T47D (cell line): Measurements from ENCODE around the gene OGA.

ENCODE experiments used
- DNase-seq, 2 experiments: peaks; one replicate each; pipeline versions ENCODE4 v3.0.0 to v3.0.0-alpha.2; 2011 to 2012; ENCODE audit warnings: low read depth in 1 of 2, low spot score in 1 of 2
- JUND ChIP-seq: IDR thresholded peaks from 2 replicates; pipeline ENCODE4 v1.6.1; 2012; ENCODE audit warnings: low read depth
- in situ Hi-C: cut with HindIII; loops from 2 replicates; pipeline ENCODE4 v1.10.0; 2016; ENCODE audit warnings: low sequenced_read_pairs, low pct_unique_long_range_greater_than_20kb

Gene OGA

GRCh38 chr10:101843032-101844021 is 25.1 kb upstream of the OGA start, which contains the start of gene KCNIP2:
Gene KCNIP2 (minus strand): TSS chr10:101843800. CDS start chr10:101843568, 232 bp downstream.
- in situ Hi-C loops = no loop called here
- no peak for TF ChIP-seq JUND
- DNase-seq = peak; percentile 58 to 62

DNA sequence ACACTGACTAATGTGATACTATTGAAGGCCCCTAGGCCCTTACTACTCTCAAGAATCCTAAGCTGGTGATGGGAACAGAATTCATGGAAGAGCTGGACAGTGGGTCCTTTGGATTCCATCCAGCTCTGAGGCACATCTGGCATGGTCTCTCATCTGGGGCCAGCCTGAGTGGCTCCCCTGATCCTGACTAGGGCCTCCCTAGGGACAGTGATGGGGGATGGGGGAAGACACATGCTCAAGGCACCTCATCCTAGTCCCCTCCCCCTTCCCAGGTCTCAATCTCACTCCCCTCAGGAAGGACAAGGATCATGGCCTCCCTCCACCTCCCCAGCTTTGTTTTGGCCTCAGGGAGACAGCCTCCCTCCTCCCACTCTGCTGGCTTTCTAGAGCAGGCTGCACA is 23.6 kb upstream of the OGA start:
- DNase-seq = no peak
- no peak for TF ChIP-seq JUND
- in situ Hi-C loops = no loop called here

GRCh38 chr10:101840741-101841453 is 22.7 kb upstream of the OGA start:
- in situ Hi-C loops = no loop called here
- DNase-seq = peak; percentile 80 to 91
- TF ChIP-seq JUND = no peak

GRCh38 chr10:101840102-101840684 is 21.9 kb upstream of the OGA start:
- DNase-seq = no peak
- TF ChIP-seq JUND = no peak
- in situ Hi-C loops = no loop called here

DNA sequence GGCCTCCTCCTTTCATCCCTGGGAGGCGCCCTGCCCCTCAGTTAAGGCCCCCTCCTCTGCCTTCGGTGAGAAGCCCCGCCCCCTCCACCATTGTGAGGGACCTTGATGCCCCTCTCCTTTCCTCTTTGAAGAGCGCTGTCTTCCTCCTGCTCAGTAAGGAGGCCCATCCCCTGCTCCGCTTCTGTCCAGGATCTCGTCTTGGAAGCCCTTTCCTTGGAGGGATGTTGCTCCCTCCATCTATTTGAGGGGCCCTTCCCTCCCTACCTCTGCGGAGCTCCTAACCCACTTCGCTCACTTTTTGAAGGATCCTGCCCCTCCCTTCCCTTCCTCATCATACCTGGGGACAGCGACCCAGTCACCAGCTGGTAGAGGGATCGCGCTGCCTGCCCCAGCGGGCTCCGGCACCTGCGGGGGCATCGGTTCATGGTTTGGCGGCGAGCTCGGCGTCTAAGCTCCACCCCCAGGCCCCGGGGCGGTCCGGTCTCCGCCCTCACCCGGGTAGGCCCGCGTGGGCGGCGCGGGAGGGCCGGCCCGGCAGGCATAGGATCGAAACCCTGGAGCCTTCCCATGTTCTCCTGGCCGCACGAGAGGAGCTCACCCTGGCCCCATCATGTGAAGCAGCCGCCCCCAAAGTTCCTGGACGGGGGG is 21.3 kb upstream of the OGA start:
- in situ Hi-C loops = no loop called here
- peak in 1 of 2 experiments; percentile 45 for DNase-seq

GRCh38 chr10:101839002-101839401 is 20.8 kb upstream of the OGA start:
- in situ Hi-C loops = no loop called here
- no peak for TF ChIP-seq JUND
- DNase-seq = no peak

More for the DNA sequence above, 21.3 kb upstream of the OGA start:
- no peak for TF ChIP-seq JUND

GRCh38 chr10:101838416-101838970 is 20.2 kb upstream of the OGA start:
- DNase-seq = no peak

GRCh38 chr10:101837748-101838147 is 19.5 kb upstream of the OGA start:
- in situ Hi-C loops = no loop called here
- no peak for TF ChIP-seq JUND
- no peak for DNase-seq

More at GRCh38 chr10:101838416-101838970, 20.2 kb upstream of the OGA start:
- in situ Hi-C loops = no loop called here
- no peak for TF ChIP-seq JUND

- no peak for TF ChIP-seq JUND
- in situ Hi-C loops = no loop called here
- no peak for DNase-seq
Measured at GRCh38 chr10:101835362-101835761, 17.1 kb upstream of the OGA start.

DNA sequence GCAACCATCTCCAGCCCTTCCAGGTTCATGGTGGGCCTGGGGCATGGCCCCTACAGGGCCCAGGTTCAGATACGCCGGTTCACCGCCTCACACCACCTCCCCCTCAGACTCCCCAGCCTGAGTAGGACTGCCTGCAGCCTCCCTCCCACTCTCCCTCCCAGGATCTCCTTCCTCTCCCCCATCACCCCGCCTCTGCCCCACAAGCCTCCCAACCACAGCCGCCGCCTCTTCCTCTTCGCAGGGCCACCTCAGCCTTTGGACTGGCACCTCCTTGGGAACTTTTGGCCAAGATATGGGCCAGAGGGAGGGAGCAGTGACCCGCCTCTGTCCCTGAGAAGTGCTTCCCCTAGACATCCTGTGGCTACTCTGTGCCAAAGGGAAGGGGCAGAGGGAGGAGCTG is 16.1 kb upstream of the OGA start:
- no peak for TF ChIP-seq JUND
- in situ Hi-C loops = no loop called here

DNA sequence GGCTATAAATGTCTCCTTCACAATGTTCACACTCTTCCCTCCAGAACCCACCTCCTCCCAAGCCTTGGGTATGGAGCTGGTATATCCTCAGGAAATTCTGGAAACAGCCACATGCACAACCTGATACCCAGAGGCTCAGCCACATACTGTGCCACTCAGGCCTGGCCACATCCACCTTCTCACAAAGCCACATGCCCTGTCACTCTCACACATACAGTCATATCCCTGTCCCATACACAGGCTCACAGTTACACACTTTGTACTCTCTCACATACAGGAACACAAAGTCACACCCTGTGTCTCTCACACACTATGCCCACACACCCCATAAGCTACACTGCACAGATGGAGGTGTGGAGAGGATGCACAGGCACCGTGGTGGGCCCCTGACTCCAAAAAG is 15.2 kb upstream of the OGA start:
- in situ Hi-C loops = no loop called here
- no peak for TF ChIP-seq JUND
- DNase-seq = no peak

More for the DNA sequence above, 16.1 kb upstream of the OGA start:
- no peak for DNase-seq

DNA sequence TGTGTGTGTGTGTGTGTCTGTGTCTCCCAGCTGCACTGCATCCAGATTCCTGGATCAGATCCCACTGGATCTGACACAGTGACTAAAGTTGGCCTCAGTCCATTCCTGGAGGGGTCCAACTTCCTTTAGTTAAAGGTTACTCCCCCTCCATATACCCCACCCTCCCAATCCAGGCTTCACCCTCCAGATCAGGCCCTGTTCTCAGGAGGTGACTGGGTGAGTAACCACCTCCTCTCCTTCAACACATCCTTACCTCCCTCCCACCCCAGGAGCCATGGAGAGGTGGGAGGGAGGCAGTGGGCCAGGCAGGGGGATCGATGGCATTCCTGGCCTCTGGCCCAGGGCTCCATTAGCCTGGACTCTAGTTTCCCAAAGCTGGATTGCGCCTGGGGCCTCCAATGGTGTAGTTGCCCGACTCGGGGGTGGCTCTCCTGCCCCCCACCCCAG is 14.1 kb upstream of the OGA start:
- DNase-seq = no peak
- in situ Hi-C loops = no loop called here
- TF ChIP-seq JUND = no peak
